DOHH2 (cell line): ENCODE measurements around the gene GPC6.

Experiments
- H3F3A ChIP-seq: fragments of 200-600 bp; sonication (generic), shearing (Covaris generic); 2 replicates; pipeline ENCODE4 v1.6.0; 2016; ENCODE audit warnings: antibody characterized with exemption, mild to moderate bottlenecking; ENCODE audit not compliant: control insufficient read depth, insufficient read depth
- H3K27ac ChIP-seq: fragments of 200-600 bp; sonication (generic); 2 replicates; pipeline ENCODE4 v1.5.1; 2014; ENCODE audit warnings: low read depth, mild to moderate bottlenecking, low read length, moderate library complexity
- H3K27me3 ChIP-seq: fragments of 200-600 bp; sonication (generic); 2 replicates; pipeline ENCODE4 v1.6.1; 2014; ENCODE audit warnings: mild to moderate bottlenecking, low read length, mixed read lengths; ENCODE audit not compliant: control insufficient read depth
- H3K36me3 ChIP-seq: fragments of 200-600 bp; sonication (generic); 2 replicates; pipeline ENCODE4 v1.6.1; 2014; ENCODE audit warnings: mild to moderate bottlenecking, low read length, moderate library complexity, mixed read lengths; ENCODE audit not compliant: control insufficient read depth
- H3K4me1 ChIP-seq: fragments of 200-600 bp; sonication (generic); 2 replicates; pipeline ENCODE4 v1.6.1; 2014; ENCODE audit warnings: mild to moderate bottlenecking, low read length, mixed read lengths; ENCODE audit not compliant: control insufficient read depth
- H3K4me2 ChIP-seq: fragments of 200-600 bp; sonication (generic); 2 replicates; pipeline ENCODE4 v1.6.0; 2014; ENCODE audit warnings: mild to moderate bottlenecking, low read length, moderate library complexity
- H3K4me3 ChIP-seq: fragments of 200-600 bp; sonication (generic); 2 replicates; pipeline ENCODE4 v1.5.1; 2014; ENCODE audit warnings: mild to moderate bottlenecking, low read length, mixed read lengths
- H3K79me2 ChIP-seq: fragments of 200-600 bp; sonication (generic); 2 replicates; pipeline ENCODE4 v1.6.1; 2014; ENCODE audit warnings: mild to moderate bottlenecking, low read length, mixed read lengths; ENCODE audit not compliant: control insufficient read depth
- H3K9me2 ChIP-seq: fragments of 200-600 bp; sonication (generic); replicated peaks from 2 replicates; pipeline ENCODE4 v1.6.1; 2014; ENCODE audit warnings: mild to moderate bottlenecking, low read length, mixed read lengths; ENCODE audit not compliant: control insufficient read depth
- H3K9me3 ChIP-seq: fragments of 200-600 bp; sonication (generic); 2 replicates; pipeline ENCODE4 v1.6.1; 2014; ENCODE audit warnings: antibody characterized with exemption, low read length, mixed read lengths; ENCODE audit not compliant: control insufficient read depth, insufficient read depth
- H4K20me1 ChIP-seq: fragments of 200-600 bp; sonication (generic); 2 replicates; pipeline ENCODE4 v1.6.0; 2014; ENCODE audit warnings: low read depth, mild to moderate bottlenecking, antibody characterized with exemption, low read length, moderate library complexity; ENCODE audit not compliant: control insufficient read depth, insufficient read depth
- CTCF ChIP-seq: fragments of 200-600 bp; sonication (generic); IDR thresholded peaks from one replicate; pipeline ENCODE4 v1.5.1; 2014; ENCODE audit warnings: antibody characterized with exemption, mild to moderate bottlenecking, low read depth, low read length; ENCODE audit not compliant: poor library complexity, severe bottlenecking
- EZH2phosphoT487 ChIP-seq: fragments of 200-600 bp; sonication (generic); IDR thresholded peaks from 2 replicates; pipeline ENCODE4 v1.6.1; 2017; ENCODE audit warnings: borderline replicate concordance, mild to moderate bottlenecking, antibody characterized with exemption, low read length, moderate library complexity, mixed read lengths

The GPC6 gene

GRCh38 chr13:93265800-93266199 is 39.2 kb downstream of the GPC6 start:
- Histone ChIP-seq H3F3A (no peaks in the 10 kb centered on the region), H3K27me3 (no peaks in the 10 kb centered on the region), H3K36me3 (no peaks in the 10 kb centered on the region), H3K4me1 (no peaks in the 10 kb centered on the region), H3K9me3 (no peaks in the 10 kb centered on the region), H3K79me2 (no peaks in the 10 kb centered on the region), H3K27ac (no peak overlapping the region), H3K4me2 (no peak overlapping the region), H3K4me3 (no peak overlapping the region), H4K20me1 (no peaks in the 10 kb centered on the region), H3K9me2 (no peaks in the 10 kb centered on the region)
- TF ChIP-seq EZH2phosphoT487 (no peak), CTCF (no peak)

GRCh38 chr13:93266681-93267080 is 40.1 kb downstream of the GPC6 start:
- H3K4me1 ChIP-seq: no peaks in the 10 kb centered on the region
- H3K9me2 ChIP-seq: no peaks in the 10 kb centered on the region
- TF ChIP-seq EZH2phosphoT487: no peak
- TF ChIP-seq CTCF: no peak
- no peak overlapping the region for H3K27ac ChIP-seq
- no peaks in the 10 kb centered on the region for H3F3A ChIP-seq
- no peaks in the 10 kb centered on the region for H3K36me3 ChIP-seq
- H3K9me3 ChIP-seq: no peaks in the 10 kb centered on the region
- no peak overlapping the region for H3K4me2 ChIP-seq
- no peaks in the 10 kb centered on the region for H3K27me3 ChIP-seq
- no peak overlapping the region for H3K4me3 ChIP-seq
- H4K20me1 ChIP-seq: no peaks in the 10 kb centered on the region
- no peaks in the 10 kb centered on the region for H3K79me2 ChIP-seq

GRCh38 chr13:93268327-93269028 is 41.9 kb downstream of the GPC6 start:
- H3K9me3 ChIP-seq: no peaks in the 10 kb centered on the region
- no peaks in the 10 kb centered on the region for H3K27me3 ChIP-seq
- no peaks in the 10 kb centered on the region for H3K9me2 ChIP-seq
- no peaks in the 10 kb centered on the region for H3F3A ChIP-seq
- no peaks in the 10 kb centered on the region for H3K4me1 ChIP-seq
- no peaks in the 10 kb centered on the region for H3K36me3 ChIP-seq
- H4K20me1 ChIP-seq: no peaks in the 10 kb centered on the region
- H3K79me2 ChIP-seq: no peaks in the 10 kb centered on the region
- no peak for TF ChIP-seq EZH2phosphoT487
- TF ChIP-seq CTCF: no peak
- no peak overlapping the region for H3K27ac ChIP-seq
- H3K4me2 ChIP-seq: no peak overlapping the region
- no peak overlapping the region for H3K4me3 ChIP-seq
